GM18505 (cell line): ENCODE measurements around the gene PTP4A2.
"Not testable (repeated sequence)": the region's sequence is repeated elsewhere in the genome, so short reads cannot be mapped to it uniquely, and the experiment has no call there.

Experiments used
- ATAC-seq: cut with Tn5 transposase; IDR thresholded peaks from one replicate; pipeline ENCODE4 v1.9.1; 2021; ENCODE audit not compliant: unreplicated experiment
- POLR2A ChIP-seq: IDR thresholded peaks from 4 replicates; pipeline ENCODE4 v1.6.1; 2011; ENCODE audit warnings: borderline replicate concordance; ENCODE audit not compliant: insufficient read depth, insufficient read length; ENCODE audit errors: extremely low read depth

Gene PTP4A2

GRCh38 chr1:31957701-31958674 lies 19.8 kb upstream of the PTP4A2 start:
- TF ChIP-seq POLR2A: no peak
- no peak for ATAC-seq

DNA sequence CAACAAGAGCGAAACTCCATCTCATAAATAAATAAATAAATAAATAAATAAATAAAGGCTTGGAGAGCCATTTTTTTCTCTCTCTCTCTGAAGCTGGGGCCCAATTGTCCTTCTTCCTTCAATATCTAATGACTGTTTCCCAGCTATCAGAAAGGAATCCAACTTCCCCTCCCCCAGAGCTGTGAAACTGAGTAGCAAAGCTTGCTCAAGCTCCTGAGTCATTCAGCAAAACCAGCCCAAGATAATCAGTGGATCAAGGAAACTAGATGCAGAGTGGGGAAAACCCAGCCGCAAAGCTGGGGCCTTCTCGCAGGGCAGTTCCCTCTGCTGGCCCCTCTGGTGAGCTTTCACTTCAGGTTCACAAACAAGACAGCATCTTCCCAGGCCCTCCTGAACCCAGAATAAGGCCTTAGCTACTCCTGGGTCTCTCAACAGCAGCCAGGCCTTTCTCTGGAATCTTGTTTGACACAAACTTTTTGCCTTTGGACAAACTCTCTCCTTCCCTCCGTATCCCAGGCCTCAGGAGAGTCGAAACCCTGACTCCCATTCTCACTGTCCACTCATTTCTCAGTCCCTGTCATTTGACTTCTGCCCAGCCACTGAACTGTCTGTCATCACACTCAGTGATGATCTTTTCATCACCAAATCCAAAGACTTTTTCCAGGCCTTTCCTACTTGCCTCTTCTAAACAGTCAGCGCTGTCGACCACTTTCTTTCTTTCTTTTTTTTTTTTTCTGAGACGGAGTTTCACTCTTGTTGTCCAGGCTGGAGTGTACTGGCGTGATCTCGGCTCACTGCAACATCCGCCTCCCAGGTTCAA lies 18.0 kb upstream of the PTP4A2 start:
- peak; percentile 58 for TF ChIP-seq POLR2A
- ATAC-seq: peak; percentile 58

DNA sequence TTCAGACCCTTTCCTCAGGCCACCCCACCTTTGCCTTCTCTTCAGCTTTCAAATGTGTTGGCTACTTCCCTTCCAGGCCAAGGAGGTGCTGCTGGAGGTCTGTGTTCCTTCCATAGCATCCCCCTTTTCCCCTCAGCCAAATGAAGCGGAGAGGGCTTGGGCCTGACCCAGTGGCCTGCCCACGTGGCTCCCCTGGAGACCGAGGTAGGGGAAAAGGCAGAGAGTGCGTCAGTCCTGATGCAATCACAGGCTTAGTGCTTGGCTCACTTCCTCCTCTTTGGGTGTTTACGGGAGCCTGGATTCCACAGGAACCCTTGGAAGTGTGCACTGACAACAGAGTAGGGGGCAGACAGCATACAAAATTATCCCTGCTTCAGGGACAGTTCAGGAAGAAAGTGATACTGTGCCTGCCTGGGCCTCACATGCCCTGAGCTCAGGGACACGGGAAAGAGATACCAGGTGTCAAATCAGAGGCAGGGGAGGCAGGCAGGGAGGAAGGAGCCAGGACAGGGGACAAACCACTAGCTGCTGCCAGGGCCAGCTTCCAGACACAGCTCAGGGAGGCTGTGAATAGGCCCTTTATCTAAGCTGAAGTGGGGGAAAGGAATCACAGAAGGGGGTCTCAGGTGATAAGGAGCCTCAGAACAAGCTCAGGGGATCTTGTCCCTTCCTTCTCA lies 16.6 kb upstream of the PTP4A2 start:
- no peak for TF ChIP-seq POLR2A
- ATAC-seq: no peak

DNA sequence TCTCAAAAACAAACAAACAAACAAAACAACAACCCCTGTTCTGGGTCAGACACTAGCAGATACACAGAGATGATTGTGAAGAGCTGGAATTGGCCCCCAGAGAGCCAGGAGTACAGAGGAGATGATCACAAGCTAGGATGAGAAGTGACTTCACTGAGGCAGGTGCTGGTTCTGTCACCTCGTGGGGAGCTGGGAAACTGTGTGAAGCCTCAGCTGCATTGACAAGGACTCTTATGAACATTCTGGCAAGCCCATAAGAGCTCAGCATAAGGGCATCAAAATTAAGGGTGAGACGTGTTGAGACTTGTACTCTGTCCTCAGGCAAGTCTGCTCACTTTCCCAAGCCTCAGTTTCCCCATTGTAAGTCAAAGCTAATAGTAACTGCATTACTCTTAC lies 14.7 kb upstream of the PTP4A2 start:
- no peak for TF ChIP-seq POLR2A
- no peak for ATAC-seq

DNA sequence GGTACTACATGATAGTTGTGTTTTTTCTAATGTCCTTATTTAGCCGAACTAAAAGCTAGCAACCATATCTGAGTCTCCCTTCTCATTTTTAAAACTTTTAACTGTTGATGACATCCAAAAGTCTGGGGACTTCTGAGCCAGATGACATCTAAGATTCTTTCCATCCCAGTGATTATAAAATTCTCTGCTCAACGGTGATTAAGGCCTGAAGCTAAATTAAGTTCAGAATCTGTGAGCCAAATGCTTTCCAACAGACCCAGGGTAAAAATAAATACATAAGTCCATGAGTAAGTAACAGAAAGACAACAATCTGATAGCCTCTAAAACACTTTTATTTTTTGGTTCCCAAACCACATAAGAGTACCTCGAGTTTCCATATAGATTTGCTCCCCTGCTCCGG lies 13.1 kb upstream of the PTP4A2 start:
- ATAC-seq: no peak
- TF ChIP-seq POLR2A: no peak

DNA sequence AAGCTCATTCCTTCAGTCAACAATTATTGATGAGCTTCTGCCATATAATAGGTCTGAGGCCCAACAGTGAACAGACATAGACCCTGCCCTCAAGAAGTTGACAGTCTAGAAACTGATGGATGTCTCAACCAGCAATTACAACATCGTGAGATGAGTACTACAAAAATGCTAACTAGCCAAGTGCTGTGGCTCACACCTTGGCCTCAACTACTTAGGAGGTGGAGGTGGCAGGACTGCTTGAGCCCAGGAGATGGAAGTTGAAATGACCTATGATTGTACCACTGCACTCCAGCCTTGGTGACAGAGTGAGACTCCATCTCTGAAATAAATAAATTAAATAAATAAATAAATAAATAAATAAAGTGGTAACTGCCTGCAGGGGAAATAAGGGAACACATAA lies 11.7 kb upstream of the PTP4A2 start:
- no peak for TF ChIP-seq POLR2A
- ATAC-seq: no peak

DNA sequence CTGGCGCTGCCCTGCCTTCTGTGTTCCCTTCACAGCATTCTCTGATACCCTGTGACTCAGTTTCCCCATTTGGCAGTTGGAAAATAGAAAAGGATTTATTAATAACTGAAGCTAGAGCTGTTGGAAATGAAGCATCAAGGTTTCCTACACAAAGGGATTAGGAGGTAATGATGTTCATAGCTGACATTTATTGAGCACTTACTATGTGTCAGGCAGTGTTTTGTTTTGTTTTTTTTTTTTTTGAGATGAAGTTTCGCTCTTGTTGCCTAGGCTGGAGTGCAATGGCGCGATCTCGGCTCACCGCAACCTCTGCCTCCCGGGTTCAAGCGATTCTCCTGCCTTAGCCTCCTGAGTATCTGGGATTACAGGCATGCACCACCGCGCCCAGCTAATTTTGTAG lies 7.5 kb upstream of the PTP4A2 start:
- not testable (repeated sequence) for ATAC-seq

DNA sequence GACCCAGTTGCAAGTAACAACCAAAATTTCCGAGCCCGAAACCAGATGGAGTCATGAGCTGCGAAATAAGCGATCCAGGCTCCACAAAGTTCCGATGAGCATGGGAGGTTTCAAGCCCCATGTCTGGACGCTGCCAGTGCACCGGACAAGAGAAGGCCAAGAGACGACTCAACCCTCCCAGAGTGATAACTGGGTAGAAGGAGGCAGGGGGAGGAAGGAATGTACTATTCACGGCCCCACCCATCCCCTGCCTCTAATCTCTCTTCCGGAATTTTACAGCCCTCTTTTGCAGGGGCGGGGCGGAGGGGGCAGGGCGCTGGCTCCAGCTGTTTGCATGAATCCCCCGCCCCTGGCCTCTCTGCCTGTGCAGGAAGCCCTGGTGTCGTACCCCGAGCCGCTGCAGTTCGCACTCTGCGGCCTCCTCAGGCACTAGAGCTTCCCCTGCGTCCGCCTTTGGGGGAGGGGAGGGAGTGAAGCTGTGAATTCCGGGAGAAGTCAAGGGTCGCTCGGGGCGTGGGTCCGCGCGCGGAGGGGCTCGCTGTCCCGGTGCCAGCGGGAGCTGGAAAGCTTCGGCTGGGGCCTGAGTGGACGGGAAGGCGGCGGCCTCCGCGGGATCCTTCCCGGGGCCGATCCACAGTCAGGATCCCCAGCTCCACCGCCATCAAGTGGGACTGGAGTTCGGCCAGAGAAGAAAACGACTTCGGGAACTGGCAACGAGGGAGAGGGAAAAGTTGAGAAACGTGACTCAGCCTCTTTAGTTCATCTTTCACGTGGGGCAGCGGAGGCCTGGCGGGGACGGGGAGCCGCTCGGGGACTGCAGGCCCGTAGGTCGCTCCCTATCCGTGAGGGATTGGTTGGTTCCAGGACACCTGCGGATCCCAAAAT lies 6.3 kb upstream of the PTP4A2 start:
- peak; percentile 99 for TF ChIP-seq POLR2A

GRCh38 chr1:31943546-31944184 lies 5.5 kb upstream of the PTP4A2 start:
- no peak for TF ChIP-seq POLR2A
- ATAC-seq: no peak

More for the DNA sequence above, 6.3 kb upstream of the PTP4A2 start:
- ATAC-seq: peak; percentile 65

GRCh38 chr1:31942061-31942460 lies 3.9 kb upstream of the PTP4A2 start:
- ATAC-seq: not testable (repeated sequence)

GRCh38 chr1:31939484-31940329 lies 1.5 kb upstream of the PTP4A2 start:
- ATAC-seq: no peak
- TF ChIP-seq POLR2A: peak; percentile 48
